Measurements from ENCODE around the gene YKT6.
A peak's percentile ranks its signal among the peaks of the same experiment; 100 is the strongest.

YKT6 gene

GRCh38 chr7:44213206-44213876 is 12.6 kb downstream of the YKT6 start:
- no peak for TF ChIP-seq POLR2A (IDR thresholded peaks at IDR 0.05; ENCODE audit: low read length)
- no peak for TF ChIP-seq GATA1 (IDR thresholded peaks at IDR 0.05; ENCODE audit: low read depth, low read length)
- DNase-seq: no peak

- peak; percentile 35 to 38 for DNase-seq
- TF ChIP-seq POLR2A (IDR thresholded peaks at IDR 0.05; ENCODE audit: low read length): no peak
- no peak for TF ChIP-seq GATA1 (IDR thresholded peaks at IDR 0.05; ENCODE audit: low read depth, low read length)
Measured at GRCh38 chr7:44213877-44214388, 13.2 kb downstream of the YKT6 start.

- no peak for DNase-seq
- TF ChIP-seq GATA1 (IDR thresholded peaks at IDR 0.05; ENCODE audit: low read depth, low read length) (no peak), POLR2A (IDR thresholded peaks at IDR 0.05; ENCODE audit: low read length) (no peak)
Measured at GRCh38 chr7:44215531-44215930, 14.8 kb downstream of the YKT6 start.

GRCh38 chr7:44216019-44216418 is 15.2 kb downstream of the YKT6 start:
- DNase-seq: no peak
- TF ChIP-seq POLR2A (IDR thresholded peaks at IDR 0.05; ENCODE audit: low read length) (no peak), GATA1 (IDR thresholded peaks at IDR 0.05; ENCODE audit: low read depth, low read length) (no peak)

- TF ChIP-seq GATA1 (IDR thresholded peaks at IDR 0.05; ENCODE audit: low read depth, low read length): no peak
- no peak for TF ChIP-seq POLR2A (IDR thresholded peaks at IDR 0.05; ENCODE audit: low read length)
- no peak for DNase-seq
Measured at GRCh38 chr7:44216521-44217222, 15.9 kb downstream of the YKT6 start.

GRCh38 chr7:44217223-44217714 is 16.5 kb downstream of the YKT6 start:
- TF ChIP-seq POLR2A (IDR thresholded peaks at IDR 0.05; ENCODE audit: low read length) (no peak), GATA1 (IDR thresholded peaks at IDR 0.05; ENCODE audit: low read depth, low read length) (no peak)
- DNase-seq: no peak

GRCh38 chr7:44217852-44218402 is 17.1 kb downstream of the YKT6 start:
- no peak for DNase-seq
- TF ChIP-seq GATA1 (IDR thresholded peaks at IDR 0.05; ENCODE audit: low read depth, low read length) (no peak), POLR2A (IDR thresholded peaks at IDR 0.05; ENCODE audit: low read length) (no peak)

- no peak for TF ChIP-seq GATA1 (IDR thresholded peaks at IDR 0.05; ENCODE audit: low read depth, low read length)
- TF ChIP-seq POLR2A (IDR thresholded peaks at IDR 0.05; ENCODE audit: low read length): no peak
Measured at GRCh38 chr7:44218418-44219201, 17.8 kb downstream of the YKT6 start.

GRCh38 chr7:44219371-44220045 is 18.7 kb downstream of the YKT6 start:
- DNase-seq: no peak
- TF ChIP-seq GATA1 (IDR thresholded peaks at IDR 0.05; ENCODE audit: low read depth, low read length) (no peak), POLR2A (IDR thresholded peaks at IDR 0.05; ENCODE audit: low read length) (no peak)

More at GRCh38 chr7:44218418-44219201, 17.8 kb downstream of the YKT6 start:
- DNase-seq: no peak

GRCh38 chr7:44220046-44220357 is 19.2 kb downstream of the YKT6 start:
- TF ChIP-seq POLR2A (IDR thresholded peaks at IDR 0.05; ENCODE audit: low read length) (no peak), GATA1 (IDR thresholded peaks at IDR 0.05; ENCODE audit: low read depth, low read length) (no peak)
- DNase-seq: no peak

GRCh38 chr7:44220358-44221112 is 19.8 kb downstream of the YKT6 start:
- TF ChIP-seq GATA1 (IDR thresholded peaks at IDR 0.05; ENCODE audit: low read depth, low read length): no peak
- TF ChIP-seq POLR2A (IDR thresholded peaks at IDR 0.05; ENCODE audit: low read length): no peak
- no peak for DNase-seq

- TF ChIP-seq POLR2A (IDR thresholded peaks at IDR 0.05; ENCODE audit: low read length) (no peak), GATA1 (IDR thresholded peaks at IDR 0.05; ENCODE audit: low read depth, low read length) (no peak)
- no peak for DNase-seq
Measured at GRCh38 chr7:44221231-44221791, 20.5 kb downstream of the YKT6 start.
